CD4-positive, alpha-beta T cell treated with Interleukin-4 for 1 hour (primary cell): ENCODE results near the gene ZNF407.

ENCODE experiments used
- DNase-seq, 2 donors: peaks; one replicate each; pipeline ENCODE4 v3.0.0-alpha.2; 2020 to 2022

ZNF407 gene

DNA sequence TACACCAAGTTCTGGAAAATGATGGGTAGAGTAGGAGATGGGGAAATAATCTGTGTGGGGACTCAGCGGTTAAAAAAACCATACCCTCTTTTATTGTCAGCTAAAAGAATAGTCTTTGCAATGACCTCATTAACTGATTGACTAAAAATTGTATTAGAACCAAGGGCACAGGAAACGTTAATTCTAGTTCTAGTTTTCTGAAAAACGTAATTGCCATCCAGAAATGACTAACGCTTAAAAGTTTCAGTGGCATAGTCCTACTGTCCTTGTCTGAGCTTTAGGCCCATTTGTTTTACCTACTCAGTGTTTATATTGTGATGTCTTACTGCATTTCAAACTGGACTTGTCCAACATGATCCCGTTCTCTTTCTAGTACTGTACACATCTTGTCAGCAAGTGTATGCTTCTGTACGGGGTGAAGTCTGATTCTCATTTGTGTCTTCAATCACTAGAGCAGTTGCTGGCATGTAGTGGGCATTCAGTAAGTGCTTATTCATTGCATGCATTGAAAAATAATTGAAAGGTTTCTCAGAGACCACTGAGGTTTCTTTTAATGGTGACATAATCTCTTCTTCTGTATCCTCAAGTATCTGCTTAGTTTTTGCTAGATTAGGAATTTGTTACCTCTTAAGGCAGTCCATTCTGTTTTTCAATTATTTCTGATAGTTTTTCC, 81.5 kb downstream of the ZNF407 start:
- DNase-seq: no peak

DNA sequence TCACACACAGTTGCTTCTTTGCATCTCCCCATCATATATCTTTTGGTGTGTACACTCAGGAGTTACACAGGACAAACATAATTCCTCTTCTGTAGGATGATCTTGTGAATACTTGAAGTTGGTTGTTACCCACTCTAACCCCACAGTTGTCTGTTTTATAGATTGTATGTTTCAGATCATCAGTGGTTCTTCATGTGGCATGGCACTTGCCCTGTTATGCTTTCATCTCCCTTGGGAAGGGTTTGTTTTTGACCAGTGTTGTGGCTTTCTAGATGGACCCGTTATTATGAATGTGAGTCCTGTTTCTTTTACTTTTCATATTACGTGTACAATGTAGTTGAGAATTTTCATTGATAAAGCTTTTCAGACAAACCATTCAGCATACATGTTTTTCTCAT, 82.0 kb downstream of the ZNF407 start:
- DNase-seq: no peak

DNA sequence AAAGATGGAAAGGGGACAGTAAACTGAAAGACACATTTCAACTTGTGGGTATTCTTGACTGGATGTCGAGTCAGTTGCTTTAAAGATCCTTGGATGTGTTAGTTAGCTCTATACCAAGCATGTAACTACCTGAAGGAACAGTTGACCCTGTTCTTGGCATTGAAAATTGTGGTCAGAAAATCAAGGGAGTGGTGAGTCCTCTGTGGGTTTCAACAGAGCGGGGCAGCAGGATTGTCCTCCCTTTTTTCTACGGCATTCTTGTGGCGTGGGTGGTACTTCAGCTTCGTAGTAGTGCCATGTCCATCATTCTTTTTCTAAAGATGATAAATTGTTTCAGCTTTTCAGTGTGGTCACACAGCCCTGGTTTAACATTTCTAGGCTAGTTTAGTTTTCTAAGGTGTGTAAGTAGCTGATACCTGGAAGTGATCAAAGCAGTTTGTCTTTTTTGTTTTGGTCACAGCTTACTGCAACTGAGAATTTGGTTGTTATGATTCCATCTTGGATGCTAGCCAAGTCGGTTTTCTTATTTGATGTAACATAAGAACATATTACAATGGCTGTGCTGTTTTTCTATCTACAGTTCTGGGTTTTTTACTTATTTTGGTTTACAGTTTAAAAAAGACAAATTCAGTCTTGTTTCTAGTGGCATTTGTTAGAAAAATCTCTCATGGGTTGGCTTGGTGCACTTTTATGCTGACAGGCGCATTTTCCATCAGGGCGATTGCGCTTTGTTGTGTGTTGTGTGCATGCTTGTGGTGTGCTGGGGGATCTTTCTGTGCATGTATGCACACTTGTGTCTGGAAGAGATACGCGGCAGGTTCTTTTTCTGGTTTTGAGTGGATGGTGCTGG, 84.7 kb downstream of the ZNF407 start:
- DNase-seq: no peak

DNA sequence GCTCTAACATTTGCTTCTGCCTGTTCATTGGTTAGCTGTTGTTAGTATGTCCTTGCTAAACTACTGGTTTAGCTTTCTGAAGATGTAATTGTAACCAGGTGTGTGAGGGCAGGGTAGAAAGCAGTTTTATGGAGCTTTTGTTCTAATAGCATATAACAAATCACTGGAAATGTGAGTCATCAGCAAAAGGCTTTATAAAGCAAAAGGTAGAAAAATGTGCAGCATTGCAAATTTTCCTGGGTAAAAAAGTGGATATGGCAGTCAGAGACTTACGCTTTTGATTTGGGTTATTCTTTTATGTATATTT, 85.3 kb downstream of the ZNF407 start:
- no peak for DNase-seq

DNA sequence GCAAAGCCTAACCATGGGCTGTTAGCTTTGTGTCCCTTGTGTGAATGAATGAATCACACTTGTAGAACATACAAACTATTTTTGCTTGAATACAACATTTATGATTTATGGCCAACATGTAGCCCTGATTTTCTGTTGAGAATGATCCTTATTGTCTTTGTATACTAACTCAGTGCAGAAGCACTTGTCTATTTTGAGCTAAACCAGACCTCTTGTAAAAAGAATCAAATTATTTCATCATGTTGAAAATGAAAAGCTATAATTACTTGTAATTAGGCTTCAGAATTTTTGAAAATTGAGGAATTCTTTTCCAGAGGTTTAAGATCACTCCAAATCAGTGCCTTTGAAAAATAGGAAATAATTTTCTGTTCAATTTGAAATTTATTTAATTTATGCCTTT, 85.9 kb downstream of the ZNF407 start:
- DNase-seq: no peak

DNA sequence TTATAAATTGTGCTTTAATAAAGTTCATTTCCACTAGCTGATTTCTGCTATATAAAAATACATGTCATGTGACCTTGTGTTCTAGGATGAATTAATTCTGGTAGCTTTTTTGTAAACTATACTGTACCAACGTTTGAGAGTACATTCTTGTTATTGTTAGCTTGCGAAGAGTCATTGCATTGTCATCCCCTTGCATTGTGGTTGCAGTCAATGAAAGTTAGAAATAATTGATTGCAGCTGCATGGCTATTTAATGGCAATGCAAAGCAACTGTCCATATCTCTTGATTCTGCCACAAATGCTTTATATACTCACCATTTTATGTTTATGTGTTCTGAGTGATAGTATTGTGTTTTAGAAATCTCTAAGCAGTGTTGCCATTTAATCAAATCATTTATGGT, 91.6 kb downstream of the ZNF407 start:
- no peak for DNase-seq

DNA sequence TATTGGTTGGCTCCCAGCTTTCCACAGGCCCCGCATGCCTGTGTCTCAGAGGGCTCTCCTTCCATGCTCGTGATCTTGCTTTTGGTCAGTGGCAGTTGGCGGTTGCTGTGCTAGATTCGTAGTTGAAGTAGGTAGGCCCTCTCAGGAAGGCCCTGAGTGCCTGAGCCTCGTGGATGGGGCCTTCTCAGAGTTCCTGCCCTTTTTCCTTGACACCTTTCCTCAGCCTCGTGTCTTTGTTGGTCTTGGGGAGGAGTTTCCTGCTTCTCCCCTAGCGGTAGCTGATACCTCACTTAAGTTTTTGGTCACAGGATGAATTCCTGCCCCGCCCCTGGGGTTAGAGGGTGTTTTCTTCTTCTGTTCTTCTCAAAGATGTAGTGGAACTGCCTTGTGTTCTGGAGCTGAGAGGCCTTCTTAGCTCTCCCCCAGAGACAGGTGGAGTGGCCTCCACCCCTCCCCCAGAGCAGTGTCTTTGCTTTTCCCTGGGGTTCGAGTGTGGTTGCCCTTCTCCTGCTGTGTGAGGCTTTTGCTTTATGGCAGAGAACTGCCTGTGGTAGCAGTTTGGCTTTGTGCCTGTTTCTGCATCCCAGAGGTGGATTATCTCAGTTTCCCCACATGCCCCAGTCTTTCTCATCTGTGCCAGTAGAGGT, 94.8 kb downstream of the ZNF407 start:
- no peak for DNase-seq

DNA sequence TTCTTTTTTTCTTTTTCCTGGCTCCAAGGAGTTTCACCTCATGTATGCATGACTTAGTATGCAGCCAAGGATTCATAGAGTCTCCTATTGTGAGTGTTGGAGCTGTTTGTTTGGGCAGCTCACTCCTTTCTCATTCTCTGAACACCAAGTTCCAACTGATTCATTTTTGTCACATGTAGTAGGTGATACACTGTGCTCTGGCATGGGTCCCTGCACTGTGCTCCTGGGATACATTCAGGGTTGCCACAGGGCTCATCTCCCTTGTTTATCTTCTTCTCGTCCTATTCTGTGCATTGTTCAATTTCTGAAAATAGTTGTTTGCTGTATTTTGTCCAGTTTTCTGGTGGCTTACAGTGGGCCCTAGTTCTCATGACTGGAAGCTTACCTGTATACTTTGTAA, 96.8 kb downstream of the ZNF407 start:
- no peak for DNase-seq

DNA sequence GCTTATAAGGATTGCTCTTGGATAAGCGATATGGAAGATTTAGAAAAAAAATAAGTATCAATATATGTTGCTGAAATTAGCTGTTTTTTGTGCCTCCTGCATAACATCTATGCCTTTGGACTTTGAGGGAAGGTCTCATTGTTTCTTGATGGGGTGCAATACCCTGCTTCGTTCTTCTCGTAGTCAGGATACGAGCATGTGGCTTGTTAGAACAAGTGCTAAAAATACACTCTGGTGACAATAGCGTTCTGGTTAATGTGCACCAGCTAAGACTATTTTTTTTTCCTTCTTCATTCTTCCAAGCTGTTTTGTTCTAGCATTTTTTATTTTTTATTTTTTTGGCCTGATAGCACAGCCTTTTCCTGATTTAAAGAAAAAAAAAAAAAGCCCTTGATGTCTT, 97.5 kb downstream of the ZNF407 start:
- DNase-seq: no peak

DNA sequence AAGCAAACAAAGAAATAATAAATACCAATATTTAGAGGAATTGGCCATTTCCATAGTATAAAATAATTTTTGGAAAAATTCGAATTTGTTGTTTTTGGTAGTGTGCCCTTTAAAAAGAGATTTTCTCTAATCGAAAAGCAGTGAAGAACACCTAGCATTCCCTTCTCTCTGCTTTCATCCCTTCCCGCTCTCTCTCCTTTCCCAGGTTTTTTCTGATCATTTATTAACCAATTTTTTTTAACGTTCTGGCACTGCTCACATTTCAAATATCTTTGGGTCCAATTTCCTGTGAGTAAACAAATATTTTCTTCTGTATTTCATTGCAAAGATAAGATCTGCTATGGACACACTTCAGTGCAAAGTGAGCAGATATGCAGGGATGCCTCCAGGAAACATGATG, 101.2 kb downstream of the ZNF407 start:
- DNase-seq: no peak

DNA sequence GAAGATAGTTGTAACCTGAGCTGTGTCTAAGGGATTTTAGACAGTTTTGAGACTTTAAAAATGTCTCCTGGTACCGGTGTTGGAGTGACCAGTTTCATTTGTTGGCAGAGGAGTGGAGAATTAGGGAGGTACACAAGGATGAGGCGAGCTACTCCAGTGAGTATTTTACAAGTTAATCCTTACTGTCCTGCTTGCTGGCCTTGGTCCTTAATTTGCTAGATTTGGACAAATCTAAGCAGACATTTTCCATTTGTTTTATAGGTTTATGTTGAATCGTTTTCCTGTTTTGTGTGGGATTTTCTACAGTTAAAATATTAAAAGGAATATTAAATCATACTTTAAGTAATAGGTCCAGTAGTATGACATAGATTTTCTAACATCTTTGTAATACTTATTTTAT, 101.8 kb downstream of the ZNF407 start:
- DNase-seq: no peak

DNA sequence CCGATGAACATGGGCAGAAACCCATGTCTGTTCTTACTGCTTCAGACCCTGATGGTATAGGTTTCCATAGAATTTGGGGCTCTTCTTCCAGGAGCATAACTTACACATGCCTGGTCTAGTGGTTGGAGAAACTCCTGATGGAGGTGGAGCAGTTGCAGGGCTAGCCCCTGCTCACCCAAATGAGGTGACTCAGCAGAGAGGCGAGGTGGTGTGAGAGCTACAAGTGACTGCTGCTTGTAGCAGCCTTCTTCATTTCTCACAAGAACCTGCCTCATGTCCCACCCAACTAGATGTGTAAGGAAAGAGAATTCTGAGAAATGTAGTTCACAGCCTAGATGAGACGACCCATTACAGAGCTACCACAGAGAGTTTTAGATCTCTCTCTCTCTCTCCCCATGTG, 105.3 kb downstream of the ZNF407 start:
- DNase-seq: no peak

DNA sequence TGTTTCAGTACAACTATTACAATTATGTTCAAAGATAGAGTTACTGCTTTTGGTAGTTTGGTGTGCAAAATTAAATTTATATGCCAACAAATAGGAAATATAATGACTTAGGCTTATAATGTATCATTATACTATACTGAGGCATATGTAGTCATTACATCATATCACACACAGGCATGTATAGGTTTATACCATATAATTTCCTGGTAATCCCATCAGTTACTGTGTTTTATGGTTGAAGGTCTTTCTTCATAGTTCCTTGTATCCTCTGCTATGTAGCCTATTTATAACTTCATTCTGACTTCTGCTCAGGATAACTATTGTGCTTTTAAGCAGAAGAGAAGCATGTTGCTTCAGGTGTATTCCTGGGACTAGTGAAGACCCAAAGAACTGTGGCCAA, 110.5 kb downstream of the ZNF407 start:
- DNase-seq: no peak

DNA sequence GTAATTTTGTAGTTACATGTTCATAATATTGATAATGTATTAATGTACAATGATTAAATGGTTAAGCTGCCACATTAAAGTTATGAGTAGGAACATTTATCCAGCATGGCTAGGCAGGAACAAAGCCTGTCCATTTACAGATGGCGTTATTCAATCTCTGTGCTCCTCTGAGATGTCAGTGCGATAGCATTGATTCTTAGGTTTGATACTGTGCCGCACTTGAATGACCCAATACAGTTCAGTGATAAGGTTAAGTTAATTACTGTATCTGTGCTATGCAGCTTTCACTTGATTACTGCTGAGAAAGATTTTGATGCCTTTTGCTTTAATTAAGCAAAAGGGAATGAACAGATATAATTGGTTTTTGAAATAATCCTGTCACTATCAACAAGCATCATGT, 111.8 kb downstream of the ZNF407 start:
- no peak for DNase-seq

DNA sequence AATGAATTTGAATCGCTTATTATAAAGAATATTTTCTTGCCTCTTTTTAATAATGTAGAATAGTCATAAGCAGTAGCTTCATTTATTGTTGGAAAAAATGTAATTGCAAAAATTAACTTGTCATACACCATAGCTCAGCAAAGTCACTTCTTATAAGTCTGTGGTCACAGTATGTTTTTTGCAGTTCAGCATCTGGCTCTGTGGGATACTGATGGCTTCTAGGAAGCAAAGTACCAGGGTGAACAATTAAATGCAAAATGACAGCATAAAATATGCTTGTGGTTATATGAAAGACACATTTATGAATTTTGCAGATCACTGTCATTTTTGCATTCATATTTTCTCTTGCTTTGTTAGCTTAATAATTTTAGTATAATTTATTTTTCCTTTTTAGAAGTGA, 116.5 kb downstream of the ZNF407 start:
- DNase-seq: no peak

DNA sequence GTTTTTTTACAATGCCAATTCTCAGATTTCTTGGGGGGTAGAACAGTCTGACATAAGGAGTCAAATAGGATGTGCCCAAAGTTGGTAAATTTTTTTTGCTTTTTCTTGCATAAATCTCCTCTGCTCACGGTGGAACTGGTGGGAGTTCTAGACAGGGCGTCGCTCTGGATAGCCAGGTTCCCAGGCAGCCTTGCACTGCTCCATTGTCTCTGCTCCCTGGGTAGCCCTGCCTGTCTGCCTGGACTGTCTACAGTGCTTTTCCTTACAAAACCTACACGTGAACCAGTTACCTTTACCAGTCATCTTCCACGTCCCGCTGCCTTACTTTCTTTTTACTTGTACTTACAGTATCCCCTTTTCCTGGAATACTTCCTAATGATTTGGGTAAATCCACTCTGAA, 117.1 kb downstream of the ZNF407 start:
- DNase-seq: no peak

DNA sequence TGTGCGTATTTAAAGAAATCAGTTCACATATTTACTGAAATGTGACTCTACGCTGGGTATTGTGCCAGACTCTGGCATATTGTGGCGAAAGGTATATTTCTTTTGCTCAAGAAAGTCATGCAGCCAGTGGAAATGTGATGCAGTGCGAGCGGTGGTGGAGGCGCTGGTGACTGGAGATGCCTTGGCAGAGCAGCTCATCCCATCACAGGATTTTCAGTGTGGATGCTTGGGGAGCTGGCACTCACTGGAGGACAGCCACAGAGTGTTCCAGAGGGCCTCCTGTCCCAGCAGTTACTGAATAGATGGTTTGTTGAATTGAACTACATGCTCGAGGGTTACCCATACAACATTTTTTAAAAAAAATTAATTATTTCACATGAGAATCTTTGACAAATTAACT, 117.6 kb downstream of the ZNF407 start:
- no peak for DNase-seq

DNA sequence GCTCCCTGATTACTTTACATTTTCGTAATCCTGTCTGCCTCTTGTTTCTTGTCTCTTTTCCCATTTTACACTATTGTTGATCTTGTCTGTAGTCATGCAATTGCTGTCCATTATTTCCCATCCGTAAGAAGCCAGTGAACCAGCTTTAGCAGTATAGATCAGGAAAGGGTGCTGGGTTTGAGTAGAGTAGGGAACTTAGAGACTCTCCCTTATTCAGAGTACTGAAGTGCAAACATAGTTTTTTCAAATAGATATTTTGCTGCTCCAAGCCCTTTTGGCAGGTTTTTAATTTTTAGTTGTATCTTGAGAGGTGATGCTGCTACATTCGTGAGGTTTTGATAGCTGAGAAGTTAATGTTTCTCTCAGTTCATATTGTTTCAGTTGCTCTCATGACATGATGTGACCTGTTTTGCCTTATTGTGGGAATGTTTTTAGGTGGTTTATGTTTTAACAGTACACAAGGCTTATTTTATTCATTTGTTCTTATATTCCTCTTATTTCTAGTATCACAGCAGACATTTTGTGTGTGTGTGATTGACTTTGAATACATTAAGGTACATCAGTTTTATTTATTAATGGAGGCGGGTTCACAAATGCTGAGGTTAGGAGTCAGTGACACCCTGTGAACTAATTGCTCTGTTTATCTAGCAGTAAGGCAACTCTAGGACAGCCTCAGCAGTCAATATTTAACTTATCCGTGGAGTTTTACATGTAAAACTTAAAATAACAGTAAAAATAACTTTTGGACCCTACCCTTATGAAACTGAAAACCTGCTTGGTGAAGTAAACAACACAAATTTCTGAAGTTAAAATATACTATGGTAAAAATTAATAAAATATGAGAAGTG, 118.4 kb downstream of the ZNF407 start:
- no peak for DNase-seq

DNA sequence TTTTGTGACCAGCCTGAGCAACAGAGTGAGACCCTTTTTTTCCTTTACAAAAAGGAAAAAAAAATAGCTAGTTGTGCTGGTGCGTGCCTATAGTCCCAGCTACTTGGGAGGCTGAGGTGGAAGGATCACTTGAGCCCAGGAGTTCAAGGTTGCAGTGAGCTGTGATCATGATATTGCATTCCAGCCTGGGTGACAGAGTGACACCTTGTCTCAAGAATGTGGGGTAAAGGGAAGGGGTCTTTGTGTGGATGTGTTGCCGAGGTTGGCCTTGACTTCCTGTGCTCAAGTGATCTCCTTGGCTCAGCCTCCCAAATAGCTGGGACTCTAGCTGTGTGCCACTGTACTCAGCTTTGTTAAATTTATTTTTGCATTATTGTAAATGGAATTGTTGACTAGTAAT, 120.6 kb downstream of the ZNF407 start:
- DNase-seq: no peak

DNA sequence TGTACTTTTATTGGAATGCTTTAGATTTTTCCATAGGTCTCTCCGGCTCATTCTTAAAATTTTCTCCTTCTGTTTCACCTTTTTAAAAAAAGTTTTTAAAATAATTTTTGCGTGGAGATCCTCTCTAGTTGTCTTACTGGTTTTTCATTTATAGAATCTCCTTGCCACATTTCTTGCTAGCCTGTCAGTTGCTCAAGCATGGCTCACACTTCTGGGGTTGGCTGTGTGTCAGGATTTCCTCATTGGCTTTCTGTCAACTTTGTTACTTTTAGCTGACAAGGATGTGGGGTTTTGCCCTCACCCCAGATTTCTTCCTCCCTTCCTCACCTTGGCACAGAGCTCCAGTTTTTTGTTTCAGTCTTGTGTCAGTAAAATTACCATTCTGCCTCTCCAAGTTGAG, 124.6 kb downstream of the ZNF407 start:
- DNase-seq: no peak

DNA sequence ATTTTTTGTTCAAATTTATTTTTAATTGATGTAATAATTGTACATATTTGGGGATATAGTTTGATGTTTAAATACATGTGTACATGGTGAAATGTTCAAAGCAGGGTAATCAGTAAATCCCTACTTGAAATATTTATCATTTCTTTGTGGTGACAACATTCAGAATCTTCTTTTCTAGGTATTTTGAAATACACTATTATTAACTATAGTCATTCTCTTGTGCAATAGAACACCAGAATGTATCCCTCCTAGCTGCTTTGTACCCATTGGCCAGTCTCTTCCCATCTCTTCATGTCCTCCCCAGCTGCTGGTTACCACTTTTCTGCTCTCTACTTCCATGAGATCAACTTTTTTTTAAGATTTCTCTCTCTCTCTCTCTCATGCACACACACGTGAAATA, 126.5 kb downstream of the ZNF407 start:
- DNase-seq: no peak

DNA sequence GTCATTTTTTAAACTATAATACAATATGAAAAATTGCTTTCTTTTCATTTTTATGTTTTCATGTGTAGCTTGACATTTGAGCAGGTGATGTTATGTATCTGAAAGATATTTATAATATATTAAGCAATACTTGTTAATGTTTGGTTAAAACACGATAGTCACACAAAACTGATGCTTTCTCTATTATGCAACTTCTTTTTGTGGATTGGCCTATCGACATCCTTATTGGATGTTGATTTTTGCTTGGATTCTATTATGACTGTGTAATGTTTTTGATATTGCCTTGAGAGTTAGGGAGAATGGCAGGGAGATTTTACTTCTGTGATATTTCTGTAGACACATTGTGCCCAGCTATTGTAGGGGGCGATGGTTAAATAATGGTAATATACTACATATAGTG, 128.0 kb downstream of the ZNF407 start:
- no peak for DNase-seq

DNA sequence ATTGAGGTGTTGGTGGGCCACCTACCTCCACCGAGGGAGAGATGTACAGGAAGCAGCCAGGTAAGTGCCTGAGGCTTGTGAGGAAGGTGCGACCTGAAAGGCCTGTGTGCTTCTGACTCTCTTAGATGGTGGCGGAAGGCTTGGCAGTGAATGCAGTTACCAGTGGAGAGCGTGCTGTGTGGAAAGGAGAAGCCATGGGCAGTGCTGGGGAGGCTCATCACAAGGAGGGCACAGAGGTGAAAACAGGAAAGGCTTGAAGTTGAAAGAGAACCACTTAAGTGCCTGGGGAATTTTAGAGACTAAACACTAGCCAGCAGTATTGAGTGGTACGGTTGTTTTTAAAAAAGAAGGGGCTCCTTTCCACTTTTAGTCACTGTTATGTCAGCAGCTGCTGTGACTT, 130.9 kb downstream of the ZNF407 start:
- DNase-seq: no peak

DNA sequence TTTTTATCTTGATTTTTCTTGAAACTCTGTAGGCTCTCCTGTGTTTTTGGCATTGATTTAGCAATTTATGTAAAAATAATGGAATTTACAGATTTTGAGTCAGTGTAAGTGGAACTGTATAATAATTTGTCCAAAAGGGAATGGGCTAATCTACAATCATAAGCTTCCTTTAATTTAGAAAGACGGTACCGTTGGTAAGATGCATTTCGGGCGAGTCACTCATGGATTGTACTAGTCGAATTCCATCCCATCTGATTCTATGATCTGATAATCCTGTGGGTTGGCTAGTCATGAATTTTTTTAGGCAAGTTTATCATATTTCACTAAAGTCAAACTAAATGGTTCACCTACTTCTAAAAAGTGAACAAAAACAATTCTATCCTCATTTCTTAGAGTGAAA, 133.4 kb downstream of the ZNF407 start:
- no peak for DNase-seq
